Upper lobe of left lung (tissue), 6 donors: Measurements from ENCODE around the gene TBC1D8. TPM values are rescaled to one million over a fixed set of nuclear protein-coding genes. Genes with fewer than 3 reads are reported as not detected.
A peak's percentile ranks its signal among the peaks of the same experiment; 100 is the strongest.

Experiments
- ATAC-seq, 2 donors: fragments of 200-7000 bp; cut with Tn5 transposase; one replicate each; pipeline ENCODE4 v1.9.1; 2022; ENCODE audit warnings: mild to moderate bottlenecking in 2 of 2, moderate library complexity in 2 of 2; ENCODE audit not compliant: low FRiP score in 2 of 2
- DNase-seq, 2 donors: peaks; one replicate each; pipeline ENCODE4 v3.0.0-alpha.2; 2019 to 2020
- H3K27ac ChIP-seq, 4 donors: fragments of 200-600 bp; sonication (generic); one replicate each; pipeline ENCODE4 v1.5.1; 2016 to 2019
- H3K27me3 ChIP-seq, 4 donors: fragments of 200-600 bp; sonication (generic); one replicate each; pipeline ENCODE4 v1.5.1; 2017 to 2019
- H3K36me3 ChIP-seq, 4 donors: fragments of 200-600 bp; sonication (generic); one replicate each; pipeline ENCODE4 v1.5.1; 2016 to 2019
- H3K4me1 ChIP-seq, 4 donors: fragments of 200-600 bp; sonication (generic); one replicate each; pipeline ENCODE4 v1.5.1; 2018 to 2019
- H3K4me3 ChIP-seq, 4 donors: fragments of 200-600 bp; sonication (generic); one replicate each; pipeline ENCODE4 v1.5.1; 2017 to 2019; ENCODE audit warnings: mild to moderate bottlenecking in 2 of 4, moderate library complexity in 1 of 4
- H3K9me3 ChIP-seq, 4 donors: fragments of 200-600 bp; sonication (generic); one replicate each; pipeline ENCODE4 v1.5.1; 2018 to 2019
- EP300 ChIP-seq, 4 donors: sonication (generic); formaldehyde crosslinking; IDR thresholded peaks; one replicate each; pipeline ENCODE4 v1.5.1; 2017; ENCODE audit warnings: antibody characterized with exemption in 4 of 4, control low read depth in 2 of 4
- POLR2A ChIP-seq, 4 donors: fragments of 450-650 bp; IDR thresholded peaks; one replicate each; pipeline ENCODE4 v1.5.1; 2016 to 2017; ENCODE audit warnings: antibody characterized with exemption in 4 of 4, mild to moderate bottlenecking in 2 of 4
- POLR2AphosphoS5 ChIP-seq, 2 donors: sonication (generic); formaldehyde crosslinking; IDR thresholded peaks; one replicate each; pipeline ENCODE4 v1.5.1; 2017; ENCODE audit warnings: antibody characterized with exemption in 2 of 2
- WGBS, 2 donors: methylation state at CpG; one replicate each; pipeline ENCODE4 v1.1.5; 2017 to 2018; 5-methylcytosine and 5-hydroxymethylcytosine counted together
- total RNA-seq, 6 donors: library from RNA; depleted of rRNA in 4 of 6; stranded (reverse); fragments of >200 nt in 4 of 6; gene quantifications; one replicate each; pipeline versions ENCODE4 v1.1.0 to v1.2.1, GENCODE V29; 2016 to 2021
- TF ChIP-seq, protein P1 (sequence below), 6 experiments: fragments of 450-650 bp in 4 of 6; fragments of 200-600 bp in 2 of 6; sonication (generic) in 2 of 6; IDR thresholded peaks; one replicate each; pipeline ENCODE4 v1.5.1; 2016 to 2019; ENCODE audit warnings: antibody characterized with exemption in 6 of 6
- donor health status: DM: no; HTN: no; CAD: no; lungs with moderate emphysema.
- donor health status: DM: no; HTN: yes; CAD: no; lungs with severe emphysema.

TBC1D8 gene
- total RNA-seq, 6 donors from 2014 or later: 21.0 to 133 (median 56.8) TPM

DNA sequence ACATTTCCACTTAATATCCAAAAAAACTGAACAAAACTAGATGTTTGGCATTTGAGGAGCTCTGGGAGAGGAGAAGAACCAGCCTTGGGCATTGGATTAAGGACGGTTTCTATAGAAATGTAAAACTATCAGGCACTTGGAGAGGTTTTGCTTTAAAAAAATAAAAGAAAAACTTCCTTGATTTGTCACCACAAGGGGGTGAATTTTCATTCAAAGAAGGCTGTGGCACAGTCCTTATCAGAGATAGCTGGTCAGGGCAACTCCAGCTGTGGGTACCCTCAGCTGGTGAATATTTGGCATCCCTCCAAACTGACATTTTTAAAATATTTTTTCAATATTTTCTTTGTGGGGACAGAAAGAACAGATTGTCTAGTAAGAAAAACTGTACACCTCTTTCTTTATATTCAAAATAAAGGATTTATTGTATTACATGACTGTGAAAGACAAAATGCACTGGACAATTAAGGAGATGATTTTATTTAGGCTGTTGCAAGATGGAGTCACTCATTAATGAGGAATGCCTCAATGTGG lies 46.1 kb upstream of the TBC1D8 start:
- no peak for DNase-seq
- Histone ChIP-seq H3K27ac (no peak overlapping the region), H3K4me1 (peaks cover 0 to 4% (median 0%) of the 10 kb centered on the region in 4 donors), H3K27me3 (no peaks in the 10 kb centered on the region), H3K9me3 (no peaks in the 10 kb centered on the region), H3K4me3 (no peak overlapping the region), H3K36me3 (no peaks in the 10 kb centered on the region)
- no peak for ATAC-seq
- TF ChIP-seq, protein P1, sequence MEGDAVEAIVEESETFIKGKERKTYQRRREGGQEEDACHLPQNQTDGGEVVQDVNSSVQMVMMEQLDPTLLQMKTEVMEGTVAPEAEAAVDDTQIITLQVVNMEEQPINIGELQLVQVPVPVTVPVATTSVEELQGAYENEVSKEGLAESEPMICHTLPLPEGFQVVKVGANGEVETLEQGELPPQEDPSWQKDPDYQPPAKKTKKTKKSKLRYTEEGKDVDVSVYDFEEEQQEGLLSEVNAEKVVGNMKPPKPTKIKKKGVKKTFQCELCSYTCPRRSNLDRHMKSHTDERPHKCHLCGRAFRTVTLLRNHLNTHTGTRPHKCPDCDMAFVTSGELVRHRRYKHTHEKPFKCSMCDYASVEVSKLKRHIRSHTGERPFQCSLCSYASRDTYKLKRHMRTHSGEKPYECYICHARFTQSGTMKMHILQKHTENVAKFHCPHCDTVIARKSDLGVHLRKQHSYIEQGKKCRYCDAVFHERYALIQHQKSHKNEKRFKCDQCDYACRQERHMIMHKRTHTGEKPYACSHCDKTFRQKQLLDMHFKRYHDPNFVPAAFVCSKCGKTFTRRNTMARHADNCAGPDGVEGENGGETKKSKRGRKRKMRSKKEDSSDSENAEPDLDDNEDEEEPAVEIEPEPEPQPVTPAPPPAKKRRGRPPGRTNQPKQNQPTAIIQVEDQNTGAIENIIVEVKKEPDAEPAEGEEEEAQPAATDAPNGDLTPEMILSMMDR (IDR thresholded peaks at IDR 0.05): peak in 1 of 6 experiments; percentile 24
- TF ChIP-seq POLR2A (IDR thresholded peaks at IDR 0.05): no peak
- WGBS, 2 donors: 35 to 47% methylated on average over 1 of the region's 1 CpG

DNA sequence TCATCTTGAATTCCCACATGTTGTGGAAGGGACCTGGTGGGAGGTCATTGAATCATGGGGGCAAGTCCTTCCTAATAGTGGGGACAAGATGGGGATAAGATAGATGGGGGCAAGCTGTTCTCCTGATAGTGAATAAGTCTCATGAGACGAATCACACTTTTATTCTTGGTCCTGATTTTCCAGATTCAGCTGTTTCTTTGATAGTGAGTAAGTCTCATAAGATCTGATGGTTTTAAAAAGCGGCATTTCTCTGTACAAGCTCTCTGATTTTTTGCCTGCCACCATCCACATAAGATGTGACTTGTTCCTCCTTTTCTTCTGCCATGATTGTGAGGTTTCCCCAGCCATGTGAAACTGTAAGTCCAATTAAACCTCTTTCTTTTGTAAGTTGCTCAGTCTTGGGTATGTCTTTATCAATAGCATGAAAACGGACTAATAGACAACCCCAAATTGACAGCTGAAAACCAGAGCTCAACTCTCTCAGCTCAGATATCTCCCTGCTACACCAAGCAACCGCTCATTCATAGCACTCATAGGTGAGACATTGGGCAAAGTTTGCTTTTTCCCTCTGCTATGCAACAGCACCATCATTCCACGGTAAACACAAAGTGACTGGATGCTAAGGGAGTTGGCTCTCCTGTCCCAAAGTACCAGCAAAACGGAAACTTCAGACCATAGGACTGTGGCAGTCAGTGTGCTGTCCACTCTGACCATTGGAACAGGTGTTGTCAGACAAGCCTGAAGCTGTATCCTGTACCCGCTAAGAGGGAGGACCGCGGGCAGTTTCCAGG lies 44.9 kb upstream of the TBC1D8 start:
- no peaks in the 10 kb centered on the region for H3K9me3 ChIP-seq
- H3K36me3 ChIP-seq: no peaks in the 10 kb centered on the region
- no peak for ATAC-seq
- no peak overlapping the region for H3K27ac ChIP-seq
- TF ChIP-seq POLR2AphosphoS5 (IDR thresholded peaks at IDR 0.05) (no peak), POLR2A (IDR thresholded peaks at IDR 0.05) (no peak), EP300 (IDR thresholded peaks at IDR 0.05) (no peak)
- TF ChIP-seq, protein P1 (IDR thresholded peaks at IDR 0.05): no peak
- WGBS, 2 donors: 88 to 89% methylated on average over 9 of the region's 9 CpGs
- H3K27me3 ChIP-seq: no peaks in the 10 kb centered on the region
- DNase-seq: no peak
- H3K4me1 ChIP-seq: peaks cover 0 to 3% (median 0%) of the 10 kb centered on the region in 4 donors
- no peak overlapping the region for H3K4me3 ChIP-seq

DNA sequence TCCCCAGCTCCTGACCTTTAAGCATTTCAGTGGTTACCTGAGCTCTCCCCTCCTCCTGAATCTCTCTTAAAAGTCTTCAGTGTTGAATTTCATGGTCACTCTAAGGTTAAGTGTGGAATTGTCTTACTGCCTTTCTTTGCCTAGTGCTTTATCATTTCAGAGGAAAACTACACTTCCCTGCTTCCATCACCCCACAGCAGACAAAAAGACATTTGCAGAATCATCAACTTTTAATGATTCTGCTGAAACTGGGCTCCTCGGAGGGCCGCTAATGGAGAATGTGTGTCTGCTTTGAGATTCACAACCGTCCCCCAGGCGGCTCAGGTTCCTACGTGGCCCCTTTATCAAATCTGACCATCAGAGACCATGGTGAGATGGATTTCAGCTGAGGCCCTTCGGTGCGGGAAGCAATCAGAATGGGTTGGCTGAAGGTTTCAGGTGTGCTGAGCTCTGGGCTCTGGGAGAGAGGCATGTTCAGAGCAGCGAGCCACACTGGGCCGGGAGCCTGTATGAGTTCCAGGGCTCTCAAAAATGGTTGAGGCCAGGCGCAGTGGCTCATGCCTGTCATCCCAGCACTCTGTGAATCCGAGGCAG lies 41.9 kb upstream of the TBC1D8 start:
- WGBS, 2 donors: 92 to 94% methylated on average over 10 to 11 of the region's 11 CpGs
- H3K9me3 ChIP-seq: peaks cover 0 to 2% (median 0%) of the 10 kb centered on the region in 4 donors
- H3K27me3 ChIP-seq: no peaks in the 10 kb centered on the region
- no peaks in the 10 kb centered on the region for H3K36me3 ChIP-seq
- no peak overlapping the region for H3K4me3 ChIP-seq
- DNase-seq: no peak
- no peaks in the 10 kb centered on the region for H3K4me1 ChIP-seq
- TF ChIP-seq EP300 (IDR thresholded peaks at IDR 0.05): no peak
- TF ChIP-seq POLR2A (IDR thresholded peaks at IDR 0.05): no peak
- TF ChIP-seq POLR2AphosphoS5 (IDR thresholded peaks at IDR 0.05): no peak
- TF ChIP-seq, protein P1 (IDR thresholded peaks at IDR 0.05): no peak
- H3K27ac ChIP-seq: no peak overlapping the region
- no peak for ATAC-seq

DNA sequence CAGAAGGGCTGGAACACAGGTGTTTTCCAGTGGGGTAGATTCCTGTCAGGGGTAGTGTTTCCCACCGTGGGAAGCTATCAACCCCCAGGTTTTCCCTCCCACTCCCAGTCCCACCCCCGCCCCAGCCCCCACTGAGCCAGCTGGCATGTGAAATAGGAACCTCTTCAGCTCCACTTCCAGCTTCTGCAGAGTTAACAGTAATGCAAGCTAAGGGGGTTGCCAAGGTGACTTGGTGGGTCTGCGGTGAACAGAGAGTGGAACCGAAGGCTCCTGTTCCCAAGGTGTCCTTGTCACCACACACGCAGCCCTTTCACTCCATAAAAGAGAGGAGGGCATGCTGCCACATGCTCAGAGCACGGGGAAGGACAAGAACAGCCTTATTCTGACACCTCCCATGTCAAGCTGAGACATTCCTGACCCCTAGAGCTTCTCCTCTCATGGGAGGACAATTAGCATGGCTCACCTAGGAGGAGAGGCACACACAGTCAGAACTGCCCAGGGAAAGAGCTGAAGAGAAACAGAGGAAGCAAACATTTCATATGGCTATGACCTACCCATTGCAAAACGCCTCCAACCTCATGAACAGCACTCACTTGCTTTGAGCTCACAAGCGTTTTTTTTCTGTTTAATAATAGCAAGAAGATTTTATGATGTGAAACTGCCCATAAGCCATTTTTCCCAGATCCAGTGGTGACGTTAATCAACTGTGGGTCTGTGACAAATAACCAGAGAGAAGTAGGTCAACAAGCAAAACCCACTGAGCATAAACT lies 39.8 kb upstream of the TBC1D8 start:
- peaks cover 0 to 3% (median 0%) of the 10 kb centered on the region in 4 donors for H3K9me3 ChIP-seq
- no peaks in the 10 kb centered on the region for H3K4me1 ChIP-seq
- TF ChIP-seq POLR2AphosphoS5 (IDR thresholded peaks at IDR 0.05): no peak
- peak in 1 of 4 donors; percentile 31 for TF ChIP-seq POLR2A (IDR thresholded peaks at IDR 0.05)
- TF ChIP-seq EP300 (IDR thresholded peaks at IDR 0.05): no peak
- 19 to 27% methylated on average over 5 to 9 of the region's 9 CpGs for WGBS, 2 donors
- DNase-seq (peak in 1 of 2 donors; percentile 33), ATAC-seq (peak in 1 of 2 donors; percentile 64)
- H3K4me3 ChIP-seq: no peak overlapping the region
- peak overlapping the region in 1 of 4 donors; percentile 54 for H3K27ac ChIP-seq
- H3K36me3 ChIP-seq: no peaks in the 10 kb centered on the region
- H3K27me3 ChIP-seq: no peaks in the 10 kb centered on the region
